BJ (cell line): ENCODE data around the gene MRPS11. TPM values are rescaled to one million over a fixed set of nuclear protein-coding genes. Genes with fewer than 3 reads are reported as not detected.

ENCODE experiments used
- CTCF ChIA-PET: fragments of 350-600 bp; formaldehyde crosslinking; extraction: SDS; loops from one replicate; lab custom pipeline; 2021; ENCODE audit warnings: antibody characterized with exemption, inconsistent platforms; lab: Yijun Ruan, JAX
- POLR2A ChIA-PET: fragments of 300-600 bp; sonication (Branson Sonifier 250); formaldehyde crosslinking; extraction: SDS; loops from one replicate; lab custom pipeline; 2021; ENCODE audit warnings: antibody characterized with exemption; lab: Charles Lee
- DNase-seq: peaks from one replicate; pipeline ENCODE4 v3.0.0-alpha.2; 2011; ENCODE audit warnings: low read depth
- H3K27me3 ChIP-seq: 2 replicates; pipeline ENCODE4 v1.6.0; 2011; ENCODE audit warnings: low read length; ENCODE audit not compliant: control insufficient read depth, insufficient read depth
- H3K36me3 ChIP-seq: 2 replicates; pipeline ENCODE4 v1.5.1; 2011; ENCODE audit warnings: low read length; ENCODE audit not compliant: control insufficient read depth, insufficient read depth
- H3K4me3 ChIP-seq: 2 replicates; pipeline ENCODE4 v1.5.1; 2011; ENCODE audit warnings: low read depth, mild to moderate bottlenecking, control low read depth, low read length
- CTCF ChIP-seq: IDR thresholded peaks from 2 replicates; pipeline ENCODE4 v1.5.1; 2011; ENCODE audit warnings: low read depth, mild to moderate bottlenecking, control low read depth, inconsistent platforms, low read length, moderate library complexity; ENCODE audit not compliant: insufficient read depth
- polyA plus RNA-seq: library from polyadenylated mRNA; depleted of rRNA; stranded (reverse); fragments of >200 nt; gene quantifications from 2 replicates; pipeline ENCODE4 v1.2.3, GENCODE V29; 2011

The MRPS11 gene
- polyA plus RNA-seq, 1 experiment: 103 TPM

- CTCF ChIA-PET: interaction anchor here (1.2 to 8.9 kb wide), 10 partner anchors 11 to 1531 kb away, joined by 3 to 110 read pairs (median 8); partner anchors contain the start of genes MRPL46 and MRPS11
- Histone ChIP-seq H3K36me3 (no peaks in the 10 kb centered on the region), H3K4me3 (no peak overlapping the region), H3K27me3 (no peaks in the 10 kb centered on the region)
- DNase-seq: no peak
- POLR2A ChIA-PET: no interaction called here
- no peak for TF ChIP-seq CTCF
These were observed 18.5 kb upstream of the MRPS11 start for GRCh38 chr15:88448991-88449461.

- ChIA-PET CTCF (interaction anchor here (0.6 to 8.9 kb wide), 15 partner anchors 8 to 208 kb away, joined by 3 to 110 read pairs (median 5); partner anchors contain the start of genes MRPL46 and MRPS11), POLR2A (no interaction called here)
- Histone ChIP-seq H3K27me3 (no peaks in the 10 kb centered on the region), H3K4me3 (no peak overlapping the region), H3K36me3 (no peaks in the 10 kb centered on the region)
- no peak for TF ChIP-seq CTCF
- no peak for DNase-seq
These were observed 17.9 kb upstream of the MRPS11 start for GRCh38 chr15:88449581-88449980.

GRCh38 chr15:88450125-88450798 lies 17.2 kb upstream of the MRPS11 start:
- H3K4me3 ChIP-seq: no peak overlapping the region
- DNase-seq: no peak
- POLR2A ChIA-PET: no interaction called here
- H3K27me3 ChIP-seq: no peaks in the 10 kb centered on the region
- CTCF ChIA-PET: interaction anchor here (0.6 to 8.9 kb wide), 19 partner anchors 9 to 209 kb away, joined by 3 to 110 read pairs (median 4); partner anchors contain the start of genes MRPL46 and MRPS11
- H3K36me3 ChIP-seq: no peaks in the 10 kb centered on the region
- TF ChIP-seq CTCF: peak; percentile 83

DNA sequence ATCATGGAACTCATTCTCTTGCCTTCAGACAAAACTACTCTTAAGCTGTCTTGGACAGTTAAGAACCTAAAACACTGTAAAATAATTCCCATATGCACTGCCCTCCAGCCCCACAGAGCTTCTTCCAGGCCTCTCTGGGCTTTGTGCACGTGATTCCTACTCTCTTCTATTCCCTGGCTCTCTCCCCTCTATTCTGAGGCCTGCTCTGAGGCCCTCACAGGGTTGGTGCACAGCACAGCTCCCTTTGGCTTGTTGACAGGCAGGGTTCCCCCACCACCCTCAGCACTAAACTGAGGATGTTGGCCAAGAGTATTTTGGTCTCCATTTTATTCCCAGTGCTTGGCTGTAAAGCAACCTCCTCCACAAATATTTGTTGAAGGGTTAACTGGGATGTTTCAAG lies 13.9 kb upstream of the MRPS11 start:
- ChIA-PET POLR2A (no interaction called here), CTCF (interaction anchor here (1.2 to 8.9 kb wide), 2 partner anchors 12 to 206 kb away, joined by 3 to 110 read pairs; no protein-coding TSS in a partner anchor)
- Histone ChIP-seq H3K4me3 (no peak overlapping the region), H3K36me3 (peaks cover under 1% of the 10 kb centered on the region; the same call in 1 of the 2 replicates), H3K27me3 (no peaks in the 10 kb centered on the region)
- no peak for DNase-seq
- no peak for TF ChIP-seq CTCF

GRCh38 chr15:88454236-88454635 lies 13.3 kb upstream of the MRPS11 start:
- Histone ChIP-seq H3K36me3 (peaks cover 3% of the 10 kb centered on the region), H3K4me3 (no peak overlapping the region), H3K27me3 (no peaks in the 10 kb centered on the region)
- CTCF ChIA-PET: interaction anchor here (0.6 to 8.9 kb wide), 8 partner anchors 9 to 808 kb away, joined by 3 to 110 read pairs (median 6); partner anchors contain the start of genes MRPL46 and MRPS11
- DNase-seq: no peak
- no peak for TF ChIP-seq CTCF
- POLR2A ChIA-PET: no interaction called here
